ENCODE measurements around the gene KCMF1. TPM values are rescaled to one million over a fixed set of nuclear protein-coding genes. Genes with fewer than 3 reads are reported as not detected.
A peak's percentile ranks its signal among the peaks of the same experiment; 100 is the strongest.

Gene KCMF1
- total RNA-seq, 4 donors from 2014 or later, result 41.5 to 97.3 (median 55.5) TPM

DNA sequence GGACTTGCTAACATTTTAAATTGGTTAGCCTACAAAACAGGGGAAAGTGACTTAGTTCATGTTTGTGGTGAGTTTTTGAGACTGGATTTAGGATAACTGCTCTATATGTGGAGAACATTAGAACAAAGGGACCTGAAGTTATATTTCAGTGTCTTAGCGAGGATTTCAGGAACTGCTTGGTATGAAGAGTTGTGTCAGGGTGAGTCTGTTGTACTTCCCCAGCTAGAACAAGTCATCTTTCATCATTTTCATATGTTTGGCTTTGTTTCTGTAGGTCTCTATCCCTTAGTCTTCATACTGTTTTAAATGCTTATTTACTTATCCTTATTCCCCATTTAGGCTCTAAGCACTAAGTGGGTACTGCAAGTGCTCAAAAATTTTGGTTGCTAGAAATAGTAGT, 41.9 kb downstream of the KCMF1 start:
- Histone ChIP-seq H3K27me3 (no peaks in the 10 kb centered on the region), H3K36me3 (peaks cover 0 to 1% (median 0%) of the 10 kb centered on the region in 4 donors), H3K4me1 (peaks cover 12 to 57% (median 26%) of the 10 kb centered on the region in 4 donors), H3K9me3 (no peaks in the 10 kb centered on the region), H3K27ac (no peak overlapping the region), H3K4me3 (no peak overlapping the region)
- no peak for DNase-seq
- intact Hi-C loops (cut with DNase I; ENCODE audit: low total_unique reads), result no loop called here
- WGBS, 2 donors (ENCODE audit: low coverage in 1 of 2), result 50 to 94% methylated on average over 1 of the region's 1 CpG
- no peak for TF ChIP-seq POLR2AphosphoS5 (IDR thresholded peaks at IDR 0.05)
- TF ChIP-seq POLR2A (IDR thresholded peaks at IDR 0.05), result no peak
- TF ChIP-seq EP300 (IDR thresholded peaks at IDR 0.05; ENCODE audit: low read depth), result no peak
- TF ChIP-seq, protein P1, sequence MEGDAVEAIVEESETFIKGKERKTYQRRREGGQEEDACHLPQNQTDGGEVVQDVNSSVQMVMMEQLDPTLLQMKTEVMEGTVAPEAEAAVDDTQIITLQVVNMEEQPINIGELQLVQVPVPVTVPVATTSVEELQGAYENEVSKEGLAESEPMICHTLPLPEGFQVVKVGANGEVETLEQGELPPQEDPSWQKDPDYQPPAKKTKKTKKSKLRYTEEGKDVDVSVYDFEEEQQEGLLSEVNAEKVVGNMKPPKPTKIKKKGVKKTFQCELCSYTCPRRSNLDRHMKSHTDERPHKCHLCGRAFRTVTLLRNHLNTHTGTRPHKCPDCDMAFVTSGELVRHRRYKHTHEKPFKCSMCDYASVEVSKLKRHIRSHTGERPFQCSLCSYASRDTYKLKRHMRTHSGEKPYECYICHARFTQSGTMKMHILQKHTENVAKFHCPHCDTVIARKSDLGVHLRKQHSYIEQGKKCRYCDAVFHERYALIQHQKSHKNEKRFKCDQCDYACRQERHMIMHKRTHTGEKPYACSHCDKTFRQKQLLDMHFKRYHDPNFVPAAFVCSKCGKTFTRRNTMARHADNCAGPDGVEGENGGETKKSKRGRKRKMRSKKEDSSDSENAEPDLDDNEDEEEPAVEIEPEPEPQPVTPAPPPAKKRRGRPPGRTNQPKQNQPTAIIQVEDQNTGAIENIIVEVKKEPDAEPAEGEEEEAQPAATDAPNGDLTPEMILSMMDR (IDR thresholded peaks at IDR 0.05), result no peak
- in situ Hi-C loops (cut with MboI; ENCODE audit: low pct_ligation_motif_present in 1 of 4, low pct_unique_long_range_greater_than_20kb in 1 of 4, low sequenced_read_pairs in 3 of 4), result loop anchor here in 1 of 4 donors (5.0 kb wide), 1 partner anchor 86 kb away; no protein-coding TSS in a partner anchor

DNA sequence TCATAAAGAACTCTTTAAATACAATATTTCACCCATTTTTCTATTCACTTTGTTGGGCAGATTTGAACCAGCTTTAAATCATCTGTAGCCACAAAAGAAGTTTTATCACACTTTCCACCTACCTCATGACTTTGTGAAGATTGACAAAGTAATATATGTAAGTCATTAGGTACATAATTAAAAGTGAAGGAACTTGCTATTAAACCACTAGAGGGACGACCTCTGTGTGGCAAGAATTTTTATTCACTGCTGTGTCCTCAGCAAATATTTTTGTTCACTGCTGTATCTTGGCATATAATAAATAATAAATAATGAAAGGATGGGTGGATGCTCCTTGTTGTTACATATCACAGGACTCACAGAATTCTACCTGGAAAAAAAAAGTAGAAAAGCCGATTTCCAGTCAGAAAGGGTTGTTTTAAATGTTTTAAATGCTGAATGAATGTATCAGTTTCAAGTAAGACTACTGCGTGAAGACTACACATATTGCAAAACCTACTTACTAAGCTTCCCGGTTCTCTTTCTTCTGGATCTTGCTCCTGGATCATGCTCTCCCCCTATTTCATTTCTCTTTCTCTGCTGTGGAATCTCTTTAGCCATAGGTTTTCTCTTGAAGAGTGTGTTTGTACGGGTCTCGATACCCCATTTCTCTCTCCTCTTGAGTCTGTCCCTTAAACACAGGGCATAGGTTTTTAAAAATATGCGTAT, 44.8 kb downstream of the KCMF1 start:
- no peak for DNase-seq
- no peak overlapping the region for H3K4me3 ChIP-seq
- peaks cover 20 to 77% (median 53%) of the 10 kb centered on the region in 4 donors for H3K4me1 ChIP-seq
- no peaks in the 10 kb centered on the region for H3K27me3 ChIP-seq
- no peak for TF ChIP-seq POLR2A (IDR thresholded peaks at IDR 0.05)
- no peak for TF ChIP-seq EP300 (IDR thresholded peaks at IDR 0.05; ENCODE audit: low read depth)
- TF ChIP-seq, protein P1 (IDR thresholded peaks at IDR 0.05), result peak in 2 of 5 experiments; percentile 12
- H3K36me3 ChIP-seq, result no peaks in the 10 kb centered on the region
- no peaks in the 10 kb centered on the region for H3K9me3 ChIP-seq
- in situ Hi-C loops (cut with MboI; ENCODE audit: low pct_ligation_motif_present in 1 of 4, low pct_unique_long_range_greater_than_20kb in 1 of 4, low sequenced_read_pairs in 3 of 4) (no loop called here), intact Hi-C loops (cut with DNase I; ENCODE audit: low total_unique reads) (no loop called here)
- H3K27ac ChIP-seq, result peak overlapping the region; percentile 14 to 67 (median 52)
- WGBS, 2 donors (ENCODE audit: low coverage in 1 of 2), result 42 to 54% methylated on average over 7 of the region's 7 CpGs

GRCh38 chr2:85016446-85016845, 45.5 kb downstream of the KCMF1 start:
- Histone ChIP-seq H3K4me1 (peaks cover 20 to 75% (median 54%) of the 10 kb centered on the region in 4 donors), H3K4me3 (no peak overlapping the region), H3K27me3 (no peaks in the 10 kb centered on the region), H3K27ac (peak overlapping the region; percentile 14 to 67 (median 52)), H3K36me3 (no peaks in the 10 kb centered on the region), H3K9me3 (no peaks in the 10 kb centered on the region)
- 83 to 84% methylated on average over 3 of the region's 3 CpGs for WGBS, 2 donors (ENCODE audit: low coverage in 1 of 2)
- DNase-seq, result no peak
- intact Hi-C loops (cut with DNase I; ENCODE audit: low total_unique reads) (no loop called here), in situ Hi-C loops (cut with MboI; ENCODE audit: low pct_ligation_motif_present in 1 of 4, low pct_unique_long_range_greater_than_20kb in 1 of 4, low sequenced_read_pairs in 3 of 4) (no loop called here)
- TF ChIP-seq EP300 (IDR thresholded peaks at IDR 0.05; ENCODE audit: low read depth) (no peak), POLR2AphosphoS5 (IDR thresholded peaks at IDR 0.05) (no peak), POLR2A (IDR thresholded peaks at IDR 0.05) (no peak)
- TF ChIP-seq, protein P1 (IDR thresholded peaks at IDR 0.05), result no peak

GRCh38 chr2:85017411-85018048, 46.6 kb downstream of the KCMF1 start:
- Histone ChIP-seq H3K4me3 (no peak overlapping the region), H3K9me3 (no peaks in the 10 kb centered on the region), H3K27ac (peak overlapping the region in 3 of 4 donors; percentile 62 to 76 (median 64)), H3K4me1 (peaks cover 20 to 74% (median 54%) of the 10 kb centered on the region in 4 donors), H3K27me3 (no peaks in the 10 kb centered on the region), H3K36me3 (no peaks in the 10 kb centered on the region)
- no peak for TF ChIP-seq EP300 (IDR thresholded peaks at IDR 0.05; ENCODE audit: low read depth)
- TF ChIP-seq POLR2AphosphoS5 (IDR thresholded peaks at IDR 0.05), result no peak
- TF ChIP-seq, protein P1 (IDR thresholded peaks at IDR 0.05), result peak; percentile 22 to 38 (median 30)
- TF ChIP-seq POLR2A (IDR thresholded peaks at IDR 0.05), result no peak
- WGBS, 2 donors (ENCODE audit: low coverage in 1 of 2), result 19 to 23% methylated on average over 5 of the region's 5 CpGs
- in situ Hi-C loops (cut with MboI; ENCODE audit: low pct_ligation_motif_present in 1 of 4, low pct_unique_long_range_greater_than_20kb in 1 of 4, low sequenced_read_pairs in 3 of 4) (no loop called here), intact Hi-C loops (cut with DNase I; ENCODE audit: low total_unique reads) (no loop called here)
- no peak for DNase-seq

All from transverse colon (tissue), 4 donors.